Stimulated activated CD4-positive, alpha-beta T cell treated with anti-CD3 and anti-CD28 coated beads, Interleukin-4, amount 100 ng/mL, for 4 hours (primary cell): ENCODE measurements around the gene CEMIP.
A peak's percentile ranks its signal among the peaks of the same experiment; 100 is the strongest.

ENCODE experiments used
- DNase-seq, 2 experiments: peaks; one replicate each; pipeline ENCODE4 v3.0.0-alpha.2; 2020

Gene CEMIP

GRCh38 chr15:80778964-80779657, at the start of gene CEMIP:
Gene CEMIP, plus strand, starts transcription at chr15:80779370. Its CDS starts 94,510 bp downstream, at chr15:80873880.
- DNase-seq = peak; percentile 23 to 57

DNA sequence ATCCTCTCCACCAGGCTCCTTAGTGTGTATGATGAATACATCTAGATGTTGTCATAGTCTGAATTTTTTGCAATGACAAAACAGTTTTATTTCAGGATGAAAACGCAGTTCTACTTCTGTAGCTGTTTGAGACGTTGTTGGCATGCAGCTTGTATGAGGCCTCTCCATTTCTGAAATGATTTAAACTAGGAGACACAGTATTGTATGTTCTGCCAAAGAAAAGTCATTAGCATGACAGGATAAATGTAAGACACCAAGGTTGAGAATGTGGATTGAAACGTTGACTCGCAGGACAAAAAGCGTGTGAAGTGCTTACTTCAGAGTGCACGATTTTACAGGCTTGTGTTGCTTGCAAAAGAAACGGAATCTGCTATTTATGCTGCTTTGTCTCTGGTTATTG, 48.8 kb upstream of the CEMIP start:
- no peak for DNase-seq

DNA sequence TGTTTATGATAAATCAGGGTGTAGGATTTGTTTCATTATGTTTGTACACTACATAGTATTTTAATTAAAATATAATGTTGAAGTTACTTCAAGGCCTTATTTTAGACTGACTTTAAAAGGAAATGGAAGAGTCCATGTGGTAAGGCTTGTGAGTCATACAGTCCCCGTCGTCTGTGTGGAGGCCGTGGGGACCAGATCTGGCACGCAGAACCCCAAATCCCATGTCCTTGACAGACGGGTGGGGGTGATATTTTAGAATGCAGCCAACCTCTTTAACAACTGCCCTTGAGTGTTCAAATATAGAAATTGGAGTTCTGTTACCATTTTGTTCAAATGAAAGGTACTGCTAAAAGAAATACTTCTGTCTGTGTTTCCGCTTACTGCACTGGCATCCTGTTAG, 48.2 kb upstream of the CEMIP start:
- DNase-seq = no peak

GRCh38 chr15:80732167-80732566, 47.0 kb upstream of the CEMIP start:
- DNase-seq = no peak

GRCh38 chr15:80732818-80733217, 46.4 kb upstream of the CEMIP start:
- DNase-seq = no peak

GRCh38 chr15:80733460-80733859, 45.7 kb upstream of the CEMIP start:
- no peak for DNase-seq

GRCh38 chr15:80735344-80735743, 43.8 kb upstream of the CEMIP start:
- DNase-seq = no peak

DNA sequence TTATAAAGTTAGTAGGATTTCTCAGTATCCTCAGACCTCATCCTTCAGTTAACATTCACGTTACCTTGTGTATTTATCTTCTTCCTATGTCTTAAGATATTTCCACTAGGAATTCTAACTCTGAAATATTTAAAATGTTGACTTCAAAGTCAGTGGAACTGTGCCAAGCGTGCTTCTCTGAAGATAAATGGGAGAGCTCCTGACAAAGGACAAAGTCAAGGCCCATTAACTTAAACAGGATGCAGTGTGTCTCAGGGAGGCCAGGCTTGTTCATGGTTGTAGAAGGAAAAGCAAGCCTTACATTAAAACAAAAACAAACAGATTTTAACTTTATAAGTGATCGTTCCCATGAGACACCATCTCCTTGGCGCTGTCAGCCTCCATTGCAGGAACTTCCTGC, 42.6 kb upstream of the CEMIP start:
- DNase-seq = no peak

DNA sequence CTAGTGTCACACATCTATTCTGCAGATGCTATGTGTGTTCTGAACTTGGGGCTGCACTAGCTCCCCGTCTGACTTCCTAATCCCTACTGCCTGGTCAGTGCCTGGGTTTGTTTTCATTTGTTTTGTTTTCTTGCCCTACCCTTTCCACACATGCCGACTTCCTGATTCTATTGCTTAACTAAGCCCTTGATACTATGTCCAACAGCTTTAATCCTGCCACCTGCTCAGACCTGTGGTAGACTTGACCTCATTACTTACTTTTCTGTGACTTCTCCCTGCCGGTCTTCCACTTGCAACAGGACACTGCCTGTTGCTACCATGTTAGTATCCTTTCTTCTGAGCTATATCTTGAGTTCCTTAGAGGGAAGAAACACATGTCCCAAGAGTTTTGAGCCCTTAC, 39.3 kb upstream of the CEMIP start:
- no peak for DNase-seq

GRCh38 chr15:80742081-80742480, 37.1 kb upstream of the CEMIP start:
- DNase-seq = no peak

DNA sequence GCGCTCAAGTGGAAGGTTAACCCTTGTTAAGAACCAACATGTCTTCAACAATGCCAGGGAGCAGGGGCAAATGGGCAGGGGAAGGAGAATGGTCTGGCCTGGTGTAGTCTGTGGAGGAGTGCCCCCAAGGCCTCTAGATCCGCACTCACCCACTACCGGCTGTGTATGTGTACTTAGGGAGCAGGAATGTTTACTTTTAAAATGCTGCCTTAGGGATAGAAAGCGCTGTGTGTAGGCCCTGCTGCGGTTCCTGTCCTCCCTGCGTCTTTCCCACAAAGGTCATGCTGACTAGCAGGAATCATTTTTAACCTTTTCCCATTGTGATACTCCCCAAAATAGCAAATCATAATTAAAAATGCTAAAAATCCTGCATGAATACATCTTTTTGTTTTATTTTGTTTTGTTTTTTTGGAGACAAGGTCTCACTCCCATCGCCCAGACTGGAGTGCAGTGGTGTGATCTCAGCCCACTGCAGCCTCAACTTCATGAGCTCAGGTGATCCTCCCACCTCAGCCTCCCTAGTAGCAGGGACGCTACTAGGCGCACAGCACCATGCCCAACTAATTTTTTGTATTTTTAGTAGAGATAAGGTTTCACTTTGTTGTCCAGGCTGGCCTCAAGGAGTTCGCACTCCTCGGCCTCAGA, 35.9 kb upstream of the CEMIP start:
- DNase-seq = no peak

GRCh38 chr15:80744415-80744814, 34.8 kb upstream of the CEMIP start:
- DNase-seq = no peak

GRCh38 chr15:80744826-80745225, 34.3 kb upstream of the CEMIP start:
- DNase-seq = no peak

- DNase-seq = no peak
These were observed 33.3 kb upstream of the CEMIP start for GRCh38 chr15:80745888-80746287.

DNA sequence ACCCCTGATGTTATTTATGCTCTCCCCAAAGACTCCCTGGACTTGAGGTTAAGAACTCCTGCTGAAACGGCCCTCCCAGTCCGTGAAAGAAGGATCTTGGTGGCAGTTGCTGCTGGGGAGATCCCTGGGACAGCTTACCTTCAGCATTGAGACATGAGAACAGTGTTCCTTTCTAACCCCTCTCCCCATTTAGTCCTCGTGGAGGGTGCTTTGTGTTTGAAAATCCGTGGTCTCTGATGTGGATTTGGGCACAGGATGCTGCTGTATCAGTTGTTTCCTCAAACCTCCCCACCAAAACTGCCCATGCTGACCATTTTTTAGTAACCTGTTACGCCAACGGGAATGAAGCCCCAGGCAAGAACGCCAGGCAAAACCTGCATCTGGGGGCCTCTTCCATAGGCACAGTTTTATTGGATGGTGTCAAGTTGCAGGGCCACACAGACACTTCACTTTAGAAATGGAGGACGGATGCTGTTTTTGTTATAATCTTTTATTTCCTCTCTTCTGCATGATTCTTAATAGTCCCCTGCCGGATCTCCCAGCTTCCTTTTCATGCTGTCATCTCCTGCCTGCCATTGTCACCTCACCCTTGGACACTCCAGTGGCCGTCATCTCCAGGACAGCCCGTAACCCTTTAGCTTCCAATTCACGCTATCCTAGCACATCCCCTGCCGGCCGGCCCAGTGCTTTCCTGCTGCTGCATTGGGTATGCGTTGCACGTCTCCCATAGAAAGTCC, 31.7 kb upstream of the CEMIP start:
- no peak for DNase-seq

- DNase-seq = no peak
These were observed 29.6 kb upstream of the CEMIP start for GRCh38 chr15:80749589-80749988.

DNA sequence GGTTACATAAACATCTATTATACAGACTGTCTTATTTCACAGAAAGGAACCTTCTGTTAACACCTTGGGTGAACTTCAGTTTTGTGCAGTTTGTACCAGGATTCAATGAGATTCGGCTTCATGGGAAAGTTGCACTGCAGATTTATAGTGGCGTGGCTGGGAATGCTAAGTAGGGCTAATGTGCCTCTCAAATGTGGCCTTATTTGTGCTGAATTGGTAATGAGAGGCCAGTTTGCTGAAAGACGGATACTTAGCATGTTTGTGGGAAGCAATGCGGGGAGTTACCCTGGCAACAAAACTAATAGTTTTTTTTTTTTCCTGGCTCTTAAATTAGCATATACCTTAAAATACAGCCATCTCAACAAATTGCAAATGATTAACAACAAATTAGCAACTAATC, 28.6 kb upstream of the CEMIP start:
- DNase-seq = no peak

GRCh38 chr15:80752204-80752603, 27.0 kb upstream of the CEMIP start:
- DNase-seq = no peak

DNA sequence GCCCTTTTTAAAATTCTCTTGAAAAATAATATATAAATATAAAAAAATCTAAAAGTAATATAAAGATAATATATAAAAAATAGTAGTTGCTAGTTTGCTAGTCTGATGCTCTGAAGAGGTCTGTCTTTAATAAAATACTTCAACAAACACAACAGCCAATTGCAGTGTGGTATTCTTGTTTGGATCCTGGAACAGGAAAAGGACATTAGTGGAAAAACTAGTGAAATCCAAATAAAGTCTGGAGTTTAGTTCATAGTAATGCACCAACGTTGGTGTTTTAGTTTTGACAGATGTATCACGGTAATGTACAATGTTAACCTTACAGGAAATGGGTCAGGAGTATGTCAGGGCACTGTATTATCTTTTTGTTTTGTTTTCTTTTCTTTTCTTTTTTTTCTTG, 26.0 kb upstream of the CEMIP start:
- no peak for DNase-seq

GRCh38 chr15:80754014-80754413, 25.2 kb upstream of the CEMIP start:
- DNase-seq = no peak

DNA sequence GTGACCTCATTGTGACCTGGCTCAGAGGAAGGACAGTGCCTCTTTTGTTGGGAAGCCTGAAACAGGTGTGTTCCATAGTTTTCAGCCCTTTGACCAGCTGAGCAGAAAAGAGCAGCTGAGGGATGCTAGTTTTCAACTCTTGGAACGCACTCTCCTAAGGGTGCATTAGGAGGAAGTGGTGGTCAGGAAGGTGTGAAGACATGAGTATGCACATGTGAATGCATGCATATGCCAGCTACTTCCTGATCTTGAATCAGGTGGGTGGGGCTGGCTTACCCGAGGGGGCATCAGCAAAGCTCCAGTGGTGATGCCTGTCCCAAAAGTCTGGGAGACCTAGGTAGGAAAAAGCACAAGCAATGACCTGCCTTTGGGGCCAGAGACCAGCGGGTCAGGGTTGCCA, 23.3 kb upstream of the CEMIP start:
- no peak for DNase-seq

DNA sequence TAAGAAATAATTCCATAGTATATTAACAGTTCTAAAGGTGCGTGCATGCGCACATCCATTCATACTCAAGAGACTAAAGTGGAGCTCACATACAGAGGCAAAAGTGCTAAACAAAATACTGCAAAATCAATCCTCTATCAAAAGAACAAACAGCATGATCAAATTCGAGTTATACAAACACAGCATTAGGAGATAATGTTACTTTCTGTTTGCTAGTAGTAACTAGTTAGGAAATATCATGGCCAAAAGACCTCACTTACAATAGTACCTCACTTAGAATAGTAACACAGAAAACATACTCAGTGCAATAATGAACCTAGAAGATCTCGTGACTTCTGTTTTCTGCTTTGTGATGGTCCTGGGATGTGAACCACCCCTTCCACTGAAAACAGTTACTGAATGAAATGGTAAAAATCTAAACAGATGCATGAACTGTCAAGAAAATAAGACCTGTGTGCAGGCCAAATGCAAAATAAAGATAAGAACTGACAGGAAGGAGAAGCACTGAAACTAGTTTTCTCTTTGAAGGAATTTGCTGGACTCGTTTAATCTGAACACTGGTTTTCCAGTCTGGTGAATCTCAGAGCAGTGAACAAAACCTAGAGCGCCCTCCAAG, 20.9 kb upstream of the CEMIP start:
- no peak for DNase-seq

DNA sequence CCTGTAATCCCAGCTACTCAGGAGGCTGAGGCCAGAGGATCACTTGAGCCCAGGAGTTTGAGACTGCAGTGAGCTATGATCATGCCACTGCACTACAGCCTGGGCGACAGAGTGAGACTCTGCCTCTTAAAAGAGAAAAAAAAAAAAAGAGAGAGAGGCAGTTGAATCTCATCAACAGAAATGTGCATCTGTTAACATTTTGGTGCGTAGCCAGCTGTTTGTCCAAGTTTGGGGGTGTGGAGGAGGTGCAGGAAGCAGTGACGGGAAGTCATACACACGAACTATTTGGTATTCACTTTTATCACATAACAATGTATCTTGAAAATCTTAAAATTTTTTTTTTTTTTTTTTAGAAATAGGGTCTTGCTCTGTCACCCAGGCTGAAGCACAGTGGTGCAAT, 18.2 kb upstream of the CEMIP start:
- DNase-seq = no peak

DNA sequence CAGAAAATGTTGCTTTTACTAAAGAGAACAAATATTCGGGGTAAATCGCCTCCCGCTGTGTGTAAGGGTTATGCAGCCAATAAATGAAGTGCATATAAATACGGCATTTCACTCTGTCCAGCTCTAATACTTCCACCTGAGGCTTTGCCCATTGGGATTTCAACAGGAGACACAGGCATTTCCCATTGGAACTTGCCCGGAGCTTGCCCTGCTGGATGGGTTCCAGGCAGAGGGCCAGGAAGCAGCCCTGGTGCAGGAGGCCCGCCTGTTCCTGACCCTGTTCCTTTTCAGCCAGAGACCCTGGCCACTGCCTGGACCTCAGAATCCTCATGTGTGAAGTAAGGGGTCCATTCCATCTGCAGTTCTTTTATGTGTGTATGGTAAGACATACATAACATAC, 17.4 kb upstream of the CEMIP start:
- no peak for DNase-seq
